ENCODE measurements around the gene SREBF2.

SREBF2 gene

GRCh38 chr22:41933411-41934177, 100.7 kb downstream of the SREBF2 start:
- TF ChIP-seq, protein P1, sequence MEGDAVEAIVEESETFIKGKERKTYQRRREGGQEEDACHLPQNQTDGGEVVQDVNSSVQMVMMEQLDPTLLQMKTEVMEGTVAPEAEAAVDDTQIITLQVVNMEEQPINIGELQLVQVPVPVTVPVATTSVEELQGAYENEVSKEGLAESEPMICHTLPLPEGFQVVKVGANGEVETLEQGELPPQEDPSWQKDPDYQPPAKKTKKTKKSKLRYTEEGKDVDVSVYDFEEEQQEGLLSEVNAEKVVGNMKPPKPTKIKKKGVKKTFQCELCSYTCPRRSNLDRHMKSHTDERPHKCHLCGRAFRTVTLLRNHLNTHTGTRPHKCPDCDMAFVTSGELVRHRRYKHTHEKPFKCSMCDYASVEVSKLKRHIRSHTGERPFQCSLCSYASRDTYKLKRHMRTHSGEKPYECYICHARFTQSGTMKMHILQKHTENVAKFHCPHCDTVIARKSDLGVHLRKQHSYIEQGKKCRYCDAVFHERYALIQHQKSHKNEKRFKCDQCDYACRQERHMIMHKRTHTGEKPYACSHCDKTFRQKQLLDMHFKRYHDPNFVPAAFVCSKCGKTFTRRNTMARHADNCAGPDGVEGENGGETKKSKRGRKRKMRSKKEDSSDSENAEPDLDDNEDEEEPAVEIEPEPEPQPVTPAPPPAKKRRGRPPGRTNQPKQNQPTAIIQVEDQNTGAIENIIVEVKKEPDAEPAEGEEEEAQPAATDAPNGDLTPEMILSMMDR (IDR thresholded peaks at IDR 0.05), result no peak

DNA sequence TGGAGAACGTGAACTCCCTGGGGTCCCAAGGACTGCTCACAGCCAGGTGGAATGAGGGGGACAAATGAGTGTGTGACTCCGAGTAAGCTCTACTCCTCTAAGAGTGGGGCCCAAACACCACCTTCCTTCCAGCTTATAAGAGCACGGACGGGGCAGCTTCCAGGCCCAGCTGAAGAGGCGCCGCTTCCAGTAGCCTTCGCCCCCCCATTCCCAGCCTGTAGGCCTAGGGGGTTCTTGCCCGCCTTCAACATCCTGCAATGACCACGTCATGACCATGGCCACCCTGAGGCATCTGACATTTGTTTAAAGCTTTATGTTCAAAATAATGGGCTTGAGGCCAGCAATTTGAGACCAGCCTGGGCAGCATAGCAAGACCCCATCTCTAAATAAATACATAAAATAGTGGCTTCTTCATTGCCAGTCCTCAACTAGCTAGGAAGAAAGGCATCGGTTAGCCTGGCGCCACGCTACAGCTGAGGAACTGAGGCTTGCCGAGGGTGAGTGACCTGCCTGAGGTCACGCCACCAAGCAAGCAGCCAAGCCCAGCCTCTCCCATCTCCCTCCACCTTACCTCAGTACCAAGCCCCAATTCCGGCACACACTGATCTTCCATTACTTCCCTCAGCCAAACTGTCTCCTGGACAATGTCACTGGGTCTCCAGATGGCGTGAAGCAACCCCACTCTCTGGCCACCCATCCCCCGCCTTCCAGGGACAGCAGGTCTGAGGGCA, 101.5 kb downstream of the SREBF2 start:
- TF ChIP-seq, protein P1 (IDR thresholded peaks at IDR 0.05), result no peak

GRCh38 chr22:41935015-41935351, 102.1 kb downstream of the SREBF2 start:
- TF ChIP-seq, protein P1 (IDR thresholded peaks at IDR 0.05), result no peak

DNA sequence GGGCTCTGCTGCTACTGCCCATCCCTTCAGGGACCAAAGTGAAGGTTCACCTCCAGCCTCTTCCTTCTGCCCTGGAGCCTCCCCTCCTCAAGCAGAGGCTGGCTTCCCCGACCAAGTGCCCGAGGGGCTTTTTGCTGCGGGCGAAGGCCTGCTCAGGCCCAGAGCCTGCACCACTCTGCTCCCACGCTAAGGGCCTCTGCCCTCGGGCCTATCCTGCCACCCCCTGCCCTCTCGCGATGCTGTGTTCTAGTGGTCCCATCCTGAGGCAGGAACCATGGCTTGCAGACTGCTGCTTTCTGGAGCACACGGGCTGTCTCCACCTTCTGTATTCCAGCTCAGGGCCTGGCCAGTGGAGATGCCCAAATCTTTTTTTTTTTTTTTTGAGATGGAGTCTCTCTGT, 102.6 kb downstream of the SREBF2 start:
- TF ChIP-seq, protein P1 (IDR thresholded peaks at IDR 0.05), result no peak

GRCh38 chr22:41936894-41937169, 103.9 kb downstream of the SREBF2 start:
- TF ChIP-seq, protein P1 (IDR thresholded peaks at IDR 0.05), result no peak

GRCh38 chr22:41939981-41940831, 107.3 kb downstream of the SREBF2 start:
- TF ChIP-seq, protein P1 (IDR thresholded peaks at IDR 0.05), result no peak

GRCh38 chr22:41940832-41941765, 108.2 kb downstream of the SREBF2 start:
- TF ChIP-seq, protein P1 (IDR thresholded peaks at IDR 0.05), result peak; percentile 89
